Measurements from ENCODE around the gene KRTAP5-2. TPM values are rescaled to one million over a fixed set of nuclear protein-coding genes. Genes with fewer than 3 reads are reported as not detected.

Gene KRTAP5-2
- total RNA-seq, 1 experiment from 2014 or later, result not detected

DNA sequence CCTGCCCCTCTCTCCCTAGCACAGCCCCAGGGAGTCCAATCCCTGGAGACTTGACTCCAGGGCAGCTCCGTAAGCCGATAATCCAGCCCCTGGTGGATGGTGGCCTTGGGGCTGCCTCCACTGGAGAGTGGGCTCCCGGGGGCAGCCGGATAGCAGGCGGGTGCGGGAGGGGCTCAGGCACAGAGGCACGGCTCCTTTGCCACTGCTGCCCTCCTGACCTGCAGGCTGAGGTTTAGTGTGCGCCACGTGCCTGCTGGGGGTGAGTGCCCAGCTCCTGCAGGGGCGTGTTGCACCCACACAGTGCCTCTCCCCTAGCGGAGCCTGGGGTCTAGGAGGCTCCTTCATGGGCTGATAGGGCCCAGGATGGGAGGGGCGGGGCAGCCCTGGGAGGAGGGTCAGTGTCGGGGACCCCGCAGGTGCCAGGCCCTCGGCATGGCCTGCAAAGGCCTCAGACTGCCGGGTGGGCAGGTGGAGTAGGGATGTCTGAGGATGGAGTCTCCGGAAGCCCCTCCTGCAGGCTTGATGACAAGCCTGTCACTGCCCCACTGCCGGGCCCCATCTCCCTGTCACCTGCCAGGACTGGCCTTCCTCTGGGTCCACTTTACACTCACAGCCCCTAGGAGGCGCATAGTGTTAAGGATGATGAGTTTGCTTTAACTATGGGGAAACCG is 31.6 kb downstream of the KRTAP5-2 start:
- BruUV-seq (replicated peaks), result no TSS peak
- CTCF ChIA-PET, result interaction anchor here (0.6 kb wide), 1 partner anchor 346 kb away, joined by 7 read pairs; no protein-coding TSS in a partner anchor
- Histone ChIP-seq H4K20me1 (ENCODE audit: insufficient read depth) (no peaks in the 10 kb centered on the region), H3K9me3 (ENCODE audit: insufficient read depth, low read depth) (no peaks in the 10 kb centered on the region), H3K9me2 (ENCODE audit: insufficient read depth) (no peaks in the 10 kb centered on the region), H3K27ac (no peak overlapping the region), H2AFZ (no peak overlapping the region), H3K79me2 (ENCODE audit: low read depth) (no peaks in the 10 kb centered on the region), H3F3A (ENCODE audit: insufficient read depth, low read depth) (peaks cover 6% of the 10 kb centered on the region; the same call in 1 of the 2 replicates), H3K27me3 (ENCODE audit: insufficient read depth, low read depth) (no peaks in the 10 kb centered on the region), H3K36me3 (ENCODE audit: low read depth) (no peaks in the 10 kb centered on the region), H3K4me1 (replicated peaks; ENCODE audit: insufficient read depth) (no peaks in the 10 kb centered on the region), H3K4me2 (no peak overlapping the region), H3K4me3 (no peak overlapping the region)
- intact Hi-C loops (cut with micrococcal nuclease; ENCODE audit: unreplicated experiment), result no loop called here
- POLR2A ChIA-PET (ENCODE audit: unreplicated experiment), result no interaction called here
- TF ChIP-seq EZH2 (IDR thresholded peaks at IDR 0.05; ENCODE audit: low read depth), result no peak
- TF ChIP-seq, protein P1, sequence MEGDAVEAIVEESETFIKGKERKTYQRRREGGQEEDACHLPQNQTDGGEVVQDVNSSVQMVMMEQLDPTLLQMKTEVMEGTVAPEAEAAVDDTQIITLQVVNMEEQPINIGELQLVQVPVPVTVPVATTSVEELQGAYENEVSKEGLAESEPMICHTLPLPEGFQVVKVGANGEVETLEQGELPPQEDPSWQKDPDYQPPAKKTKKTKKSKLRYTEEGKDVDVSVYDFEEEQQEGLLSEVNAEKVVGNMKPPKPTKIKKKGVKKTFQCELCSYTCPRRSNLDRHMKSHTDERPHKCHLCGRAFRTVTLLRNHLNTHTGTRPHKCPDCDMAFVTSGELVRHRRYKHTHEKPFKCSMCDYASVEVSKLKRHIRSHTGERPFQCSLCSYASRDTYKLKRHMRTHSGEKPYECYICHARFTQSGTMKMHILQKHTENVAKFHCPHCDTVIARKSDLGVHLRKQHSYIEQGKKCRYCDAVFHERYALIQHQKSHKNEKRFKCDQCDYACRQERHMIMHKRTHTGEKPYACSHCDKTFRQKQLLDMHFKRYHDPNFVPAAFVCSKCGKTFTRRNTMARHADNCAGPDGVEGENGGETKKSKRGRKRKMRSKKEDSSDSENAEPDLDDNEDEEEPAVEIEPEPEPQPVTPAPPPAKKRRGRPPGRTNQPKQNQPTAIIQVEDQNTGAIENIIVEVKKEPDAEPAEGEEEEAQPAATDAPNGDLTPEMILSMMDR (conservative IDR thresholded peaks at IDR 0.05), result no peak
- DNase-seq, result no peak

GRCh38 chr11:1565904-1566247 is 32.2 kb downstream of the KRTAP5-2 start:
- TF ChIP-seq EZH2 (IDR thresholded peaks at IDR 0.05; ENCODE audit: low read depth), result no peak
- TF ChIP-seq, protein P1 (conservative IDR thresholded peaks at IDR 0.05), result no peak
- intact Hi-C loops (cut with micrococcal nuclease; ENCODE audit: unreplicated experiment), result no loop called here
- H3K4me2 ChIP-seq, result no peak overlapping the region
- H3K79me2 ChIP-seq (ENCODE audit: low read depth), result no peaks in the 10 kb centered on the region
- no peak overlapping the region for H3K27ac ChIP-seq
- no peaks in the 10 kb centered on the region for H3K9me2 ChIP-seq (ENCODE audit: insufficient read depth)
- H3K27me3 ChIP-seq (ENCODE audit: insufficient read depth, low read depth), result no peaks in the 10 kb centered on the region
- ChIA-PET POLR2A (ENCODE audit: unreplicated experiment) (no interaction called here), CTCF (no interaction called here)
- H3K9me3 ChIP-seq (ENCODE audit: insufficient read depth, low read depth), result no peaks in the 10 kb centered on the region
- H3K4me1 ChIP-seq (replicated peaks; ENCODE audit: insufficient read depth), result no peaks in the 10 kb centered on the region
- no peaks in the 10 kb centered on the region for H4K20me1 ChIP-seq (ENCODE audit: insufficient read depth)
- DNase-seq, result no peak
- no peak overlapping the region for H3K4me3 ChIP-seq
- H3K36me3 ChIP-seq (ENCODE audit: low read depth), result no peaks in the 10 kb centered on the region
- BruUV-seq (replicated peaks), result no TSS peak
- H3F3A ChIP-seq (ENCODE audit: insufficient read depth, low read depth), result peaks cover 6% of the 10 kb centered on the region; the same call in 1 of the 2 replicates
- no peak overlapping the region for H2AFZ ChIP-seq

DNA sequence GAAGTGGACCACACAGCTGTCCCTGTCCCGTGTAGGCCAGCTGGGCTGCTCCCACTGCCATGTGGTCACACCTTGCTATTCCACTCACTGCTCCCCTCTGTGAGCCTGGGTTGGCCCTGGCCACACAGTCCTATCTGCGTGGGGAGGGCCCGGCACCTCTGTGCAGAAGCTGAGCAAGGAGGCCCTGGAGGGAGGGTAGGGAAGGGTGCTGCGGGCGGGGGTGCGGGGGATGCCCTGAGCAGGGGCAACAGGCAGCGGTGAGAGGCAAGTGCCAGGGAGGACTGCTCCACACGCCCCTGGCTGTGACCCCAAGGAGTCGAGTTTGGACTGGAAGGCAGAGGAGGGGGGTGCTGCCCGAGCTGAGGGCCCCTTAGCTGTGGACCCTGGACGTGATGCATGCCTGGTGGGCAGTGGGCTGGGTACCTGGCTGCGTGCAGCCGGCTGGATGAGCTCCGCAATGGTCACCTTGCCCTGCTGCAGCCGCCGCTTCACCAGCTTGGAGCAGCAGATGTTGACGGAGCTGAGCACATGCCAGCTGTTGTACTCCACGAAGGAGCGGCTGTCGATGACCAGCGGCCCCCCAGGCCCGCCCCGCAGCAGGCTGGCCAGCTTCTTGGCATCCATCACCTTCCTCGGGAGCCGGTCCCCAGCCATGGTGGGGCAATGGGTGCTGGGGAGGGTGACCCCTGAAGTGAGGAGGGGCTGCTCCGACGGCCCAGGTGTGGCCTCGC is 32.8 kb downstream of the KRTAP5-2 start:
- TF ChIP-seq, protein P1 (conservative IDR thresholded peaks at IDR 0.05), result no peak
- TF ChIP-seq EZH2 (IDR thresholded peaks at IDR 0.05; ENCODE audit: low read depth), result no peak
- Histone ChIP-seq H3K36me3 (ENCODE audit: low read depth) (no peaks in the 10 kb centered on the region), H4K20me1 (ENCODE audit: insufficient read depth) (no peaks in the 10 kb centered on the region), H3K4me2 (no peak overlapping the region), H3K4me3 (no peak overlapping the region), H3K4me1 (replicated peaks; ENCODE audit: insufficient read depth) (no peaks in the 10 kb centered on the region), H3K27ac (no peak overlapping the region), H3K27me3 (ENCODE audit: insufficient read depth, low read depth) (no peaks in the 10 kb centered on the region), H3F3A (ENCODE audit: insufficient read depth, low read depth) (peaks cover 3% of the 10 kb centered on the region; the same call in 1 of the 2 replicates), H3K9me2 (ENCODE audit: insufficient read depth) (no peaks in the 10 kb centered on the region), H3K79me2 (ENCODE audit: low read depth) (no peaks in the 10 kb centered on the region), H2AFZ (no peak overlapping the region), H3K9me3 (ENCODE audit: insufficient read depth, low read depth) (no peaks in the 10 kb centered on the region)
- ChIA-PET POLR2A (ENCODE audit: unreplicated experiment) (no interaction called here), CTCF (no interaction called here)
- no peak for DNase-seq
- BruUV-seq (replicated peaks), result no TSS peak
- intact Hi-C loops (cut with micrococcal nuclease; ENCODE audit: unreplicated experiment), result no loop called here

Measured in PC-9 (cell line).